ENCODE data around the gene RUVBL2.

- TF ChIP-seq CTCF (IDR thresholded peaks at IDR 0.05; ENCODE audit: low read depth, low read length) (no peak), EZH2phosphoT487 (IDR thresholded peaks at IDR 0.05; ENCODE audit: low read depth) (no peak)
Observed at GRCh38 chr19:49061000-49061399, 67.3 kb downstream of the RUVBL2 start.
